ENCODE data around the gene ARF1. TPM values are rescaled to one million over a fixed set of nuclear protein-coding genes. Genes with fewer than 3 reads are reported as not detected.
A peak's percentile ranks its signal among the peaks of the same experiment; 100 is the strongest.

ARF1 gene
- total RNA-seq, 1 experiment from 2014 or later, result 400 TPM

DNA sequence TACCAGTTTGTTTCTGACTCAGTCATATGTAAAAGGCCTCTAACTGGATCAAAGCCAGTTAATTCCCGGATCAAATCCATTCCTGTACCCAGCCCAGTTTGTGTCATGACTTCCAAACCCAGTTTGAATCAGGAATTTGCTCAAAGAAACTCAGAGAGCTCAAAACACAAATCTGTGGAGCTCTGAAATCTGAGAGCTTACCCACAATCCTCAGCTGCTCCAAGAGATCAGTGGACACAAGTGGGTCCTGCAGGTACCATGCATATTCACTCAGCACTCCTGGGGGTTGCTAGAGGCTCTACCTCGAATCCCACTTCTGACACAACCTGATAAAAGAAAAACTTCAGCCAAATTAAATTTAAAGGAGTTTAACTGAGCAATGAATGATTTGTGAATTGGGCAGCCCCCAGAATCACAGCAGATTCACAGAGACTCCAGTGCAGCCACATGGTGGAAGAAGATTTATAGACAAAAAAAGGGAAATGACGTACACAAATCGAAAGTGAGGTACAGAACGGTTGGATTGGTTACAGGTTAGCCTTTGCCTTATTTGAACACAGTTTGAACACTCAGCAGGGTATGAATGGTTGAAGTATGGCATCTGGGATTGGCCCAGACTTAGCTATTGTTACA, 38.5 kb downstream of the ARF1 start:
- no peak for DNase-seq (ENCODE audit: low spot score)

DNA sequence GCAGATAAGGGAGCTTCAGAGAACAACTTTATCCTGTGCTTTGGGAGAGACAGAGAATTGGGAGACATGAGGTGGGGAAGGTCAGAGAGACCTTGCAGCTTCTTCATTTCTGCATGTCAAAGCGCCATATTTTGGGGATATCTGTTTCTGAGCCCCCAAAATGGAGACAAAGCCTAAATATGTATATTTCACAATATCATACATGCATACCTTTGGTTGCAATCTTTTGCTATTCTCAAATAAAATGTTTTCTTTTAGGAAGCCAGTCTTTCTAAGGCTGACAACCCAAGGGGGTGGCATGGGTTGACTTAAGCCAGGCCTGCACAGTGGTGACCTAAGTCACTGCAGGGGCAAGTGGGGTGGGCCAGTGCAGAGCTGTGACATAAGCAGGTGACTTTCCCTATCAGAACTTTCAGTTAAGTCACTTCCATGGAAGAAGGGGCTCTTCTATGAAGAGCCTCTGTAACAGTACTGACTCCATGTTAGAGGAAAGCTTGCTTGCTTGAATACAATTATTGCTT, 40.5 kb downstream of the ARF1 start:
- no peak for DNase-seq (ENCODE audit: low spot score)

DNA sequence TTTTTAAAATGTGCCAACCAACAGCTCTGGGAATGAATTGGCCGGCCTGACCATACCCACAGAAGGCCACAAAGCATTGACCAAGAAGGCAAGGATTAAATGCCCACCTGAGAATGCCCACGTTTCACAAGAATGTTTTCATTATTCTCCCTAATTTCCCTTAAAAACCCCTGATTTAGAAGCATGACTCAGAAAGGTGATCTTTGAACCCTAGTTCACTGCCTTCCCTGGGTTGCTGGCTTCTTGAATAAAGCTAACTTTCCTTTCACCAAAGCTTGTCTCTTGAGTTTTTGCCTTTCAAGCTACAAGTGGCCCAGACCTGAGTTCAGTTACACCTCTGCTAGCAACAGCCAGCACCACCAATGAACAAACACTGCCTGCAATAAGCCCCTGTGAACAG, 41.0 kb downstream of the ARF1 start:
- no peak for DNase-seq (ENCODE audit: low spot score)

DNA sequence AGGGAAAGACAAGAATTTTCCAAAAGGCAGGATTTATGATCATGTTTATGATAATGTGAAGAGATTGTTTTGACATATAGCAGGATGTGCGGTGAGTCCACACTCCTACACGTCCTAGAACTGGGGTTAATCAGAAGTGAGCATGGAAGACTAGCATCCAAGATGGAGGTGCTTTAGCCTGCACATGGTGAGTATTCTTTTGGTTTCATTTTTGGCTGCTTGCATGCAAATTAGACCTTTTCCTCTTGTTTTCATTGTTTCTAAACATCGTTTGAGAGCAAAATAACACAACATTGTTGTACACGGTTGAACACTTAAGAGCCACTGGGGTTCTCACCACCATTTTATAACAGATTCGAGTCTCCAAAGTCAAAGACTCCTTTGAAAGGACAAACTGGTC, 42.7 kb downstream of the ARF1 start:
- no peak for DNase-seq (ENCODE audit: low spot score)

- DNase-seq (ENCODE audit: low spot score), result peak; percentile 16
Observed at GRCh38 chr1:228131766-228132165, 49.3 kb downstream of the ARF1 start.

GRCh38 chr1:228134591-228134990, 52.1 kb downstream of the ARF1 start:
- DNase-seq (ENCODE audit: low spot score), result no peak

- DNase-seq (ENCODE audit: low spot score), result no peak
Observed at GRCh38 chr1:228136901-228137300, 54.4 kb downstream of the ARF1 start.

GRCh38 chr1:228139406-228139930, 57.0 kb downstream of the ARF1 start:
- no peak for DNase-seq (ENCODE audit: low spot score)

GRCh38 chr1:228139931-228140723, 57.6 kb downstream of the ARF1 start, which contains the start of gene GUK1:
Gene GUK1 (plus strand): TSS chr1:228140279. CDS start chr1:228140303, 24 bp downstream.
- DNase-seq (ENCODE audit: low spot score), result peak; percentile 99

GRCh38 chr1:228140724-228141225, 58.3 kb downstream of the ARF1 start:
- peak; percentile 28 for DNase-seq (ENCODE audit: low spot score)

GRCh38 chr1:228141226-228142044, 58.9 kb downstream of the ARF1 start:
- DNase-seq (ENCODE audit: low spot score), result peak; percentile 59

DNA sequence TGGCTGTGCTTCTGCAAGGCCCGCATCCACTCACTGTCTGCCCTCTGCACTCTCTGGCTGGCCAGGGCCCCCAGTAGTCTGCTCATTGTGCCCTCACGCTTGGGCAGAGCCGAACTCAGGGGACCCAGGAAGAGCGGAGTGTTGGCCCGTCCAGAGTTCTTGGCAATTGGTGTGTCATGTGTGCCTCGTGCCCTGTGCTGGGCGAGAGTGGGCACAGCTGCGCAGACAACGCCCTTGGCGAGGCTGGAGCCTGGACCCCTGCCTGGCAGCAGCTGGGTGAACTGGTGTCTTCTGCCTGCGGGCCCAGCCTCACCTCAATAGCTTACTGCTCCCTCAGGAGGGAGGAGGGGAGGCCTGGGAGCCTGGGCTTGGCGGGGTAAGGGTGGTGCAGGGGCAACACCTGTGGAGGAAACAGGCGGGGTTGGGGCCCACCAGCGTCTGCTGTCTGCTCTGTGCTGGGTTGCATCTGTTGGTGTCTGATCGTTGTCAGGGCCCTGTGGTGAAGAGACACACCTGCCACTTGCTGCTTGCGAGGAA, 59.7 kb downstream of the ARF1 start:
- no peak for DNase-seq (ENCODE audit: low spot score)

GRCh38 chr1:228142701-228143136, 60.2 kb downstream of the ARF1 start:
- no peak for DNase-seq (ENCODE audit: low spot score)

- no peak for DNase-seq (ENCODE audit: low spot score)
Observed at GRCh38 chr1:228143480-228144192, 61.1 kb downstream of the ARF1 start.

GRCh38 chr1:228144193-228144992, 61.9 kb downstream of the ARF1 start:
- DNase-seq (ENCODE audit: low spot score), result peak; percentile 30

- DNase-seq (ENCODE audit: low spot score), result no peak
Observed at GRCh38 chr1:228144993-228145343, 62.5 kb downstream of the ARF1 start.

DNA sequence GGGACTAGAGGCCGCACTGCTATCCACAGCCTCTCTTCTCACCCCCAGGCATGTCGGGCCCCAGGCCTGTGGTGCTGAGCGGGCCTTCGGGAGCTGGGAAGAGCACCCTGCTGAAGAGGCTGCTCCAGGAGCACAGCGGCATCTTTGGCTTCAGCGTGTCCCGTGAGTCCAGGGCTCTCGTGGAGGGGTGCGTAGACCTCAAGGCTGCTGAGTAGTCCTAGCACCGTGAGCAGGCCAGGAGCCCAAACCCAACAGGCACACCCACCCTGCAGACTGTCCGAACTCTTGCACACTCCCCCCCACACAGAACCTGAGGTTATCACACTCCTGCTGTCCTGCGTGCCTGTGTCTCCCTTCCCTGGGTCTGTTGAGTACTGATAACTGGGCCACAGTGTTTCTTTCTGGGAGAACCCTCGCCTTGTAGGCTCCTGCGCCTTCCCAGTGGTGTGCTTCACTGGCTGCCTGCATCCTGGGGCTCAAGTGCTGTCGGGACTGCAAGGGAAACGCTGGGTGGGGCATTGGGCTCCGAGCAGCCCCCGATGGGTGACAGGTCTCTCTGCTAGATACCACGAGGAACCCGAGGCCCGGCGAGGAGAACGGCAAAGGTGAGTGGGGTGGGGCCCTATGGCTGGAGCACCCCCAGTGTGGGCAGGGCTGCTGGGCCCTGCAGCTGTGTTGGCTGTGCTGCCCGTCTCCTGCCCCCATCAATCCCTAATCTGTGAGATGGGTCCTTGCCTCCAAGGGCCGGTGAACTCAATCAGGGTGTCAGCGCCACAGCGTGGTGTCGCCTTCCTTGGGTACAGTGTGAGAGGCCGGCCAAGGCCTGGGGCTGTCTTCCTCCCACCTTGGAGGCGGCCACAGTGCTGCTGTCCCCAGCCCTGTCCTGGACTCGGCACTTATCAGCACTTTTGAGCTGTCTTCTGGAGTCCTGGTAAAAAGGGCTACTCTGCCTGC, 63.2 kb downstream of the ARF1 start:
- DNase-seq (ENCODE audit: low spot score), result no peak

DNA sequence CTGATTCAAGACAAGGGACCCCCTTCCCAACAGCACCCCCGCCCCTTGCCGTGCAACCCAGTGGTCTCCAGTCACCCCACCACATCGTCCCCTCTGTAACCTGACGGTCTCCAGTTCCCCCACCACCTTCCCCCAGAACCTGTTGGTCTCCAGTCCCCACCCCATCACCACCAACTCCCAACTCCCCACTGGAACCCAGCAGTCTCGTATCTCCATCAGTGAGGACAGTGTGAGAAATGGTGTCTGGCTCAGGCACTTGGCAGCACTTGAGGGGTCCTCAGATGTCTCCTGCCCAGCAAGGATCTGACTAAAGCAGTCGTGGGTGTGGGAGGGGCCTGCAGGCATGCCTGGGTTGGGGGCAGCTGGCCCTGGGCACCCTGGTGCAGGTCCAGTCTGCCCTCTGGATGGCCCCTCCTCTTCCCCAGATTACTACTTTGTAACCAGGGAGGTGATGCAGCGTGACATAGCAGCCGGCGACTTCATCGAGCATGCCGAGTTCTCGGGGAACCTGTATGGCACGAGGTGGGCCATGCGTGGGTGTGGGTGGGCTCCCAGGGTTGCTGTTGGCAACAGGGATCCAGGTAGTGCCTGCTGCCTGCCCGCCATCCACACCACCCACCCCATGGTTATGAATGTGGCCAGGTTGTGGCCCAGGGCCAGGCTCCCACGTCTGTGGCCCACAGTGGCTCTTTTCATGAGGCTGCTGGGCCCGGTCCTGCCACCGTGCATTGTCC, 64.1 kb downstream of the ARF1 start:
- DNase-seq (ENCODE audit: low spot score), result no peak

Measured in HT-29 (cell line).